NCI-H526 (cell line): ENCODE data around the gene AP2B1.

Experiments used
- DNase-seq, 2 experiments: peaks; one replicate each; lab custom pipeline; 2025; lab: John Stamatoyannopoulos, UW

AP2B1 gene

GRCh38 chr17:35630530-35631148 is 43.5 kb downstream of the AP2B1 start:
- no peak for DNase-seq

DNA sequence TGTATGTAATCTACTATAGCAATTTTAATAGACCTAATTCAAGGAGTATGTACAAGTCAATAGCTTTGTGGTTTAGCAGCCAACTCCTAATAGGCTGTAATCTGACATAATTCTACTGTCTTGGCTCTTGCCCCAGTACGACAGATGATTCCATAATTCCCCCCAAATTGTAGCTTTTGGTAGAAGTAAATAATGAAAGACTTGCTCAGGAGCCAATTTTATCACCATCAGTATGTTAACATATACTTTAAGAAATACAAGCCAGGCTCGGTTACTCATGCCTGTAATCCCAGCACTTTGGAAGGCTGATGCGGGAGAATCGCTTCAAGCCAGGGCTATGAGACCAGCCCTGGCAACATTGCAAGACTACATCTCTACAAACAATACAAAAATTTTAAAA is 53.9 kb downstream of the AP2B1 start:
- DNase-seq: no peak

- no peak for DNase-seq
Observed at GRCh38 chr17:35645923-35646322, 58.8 kb downstream of the AP2B1 start.

DNA sequence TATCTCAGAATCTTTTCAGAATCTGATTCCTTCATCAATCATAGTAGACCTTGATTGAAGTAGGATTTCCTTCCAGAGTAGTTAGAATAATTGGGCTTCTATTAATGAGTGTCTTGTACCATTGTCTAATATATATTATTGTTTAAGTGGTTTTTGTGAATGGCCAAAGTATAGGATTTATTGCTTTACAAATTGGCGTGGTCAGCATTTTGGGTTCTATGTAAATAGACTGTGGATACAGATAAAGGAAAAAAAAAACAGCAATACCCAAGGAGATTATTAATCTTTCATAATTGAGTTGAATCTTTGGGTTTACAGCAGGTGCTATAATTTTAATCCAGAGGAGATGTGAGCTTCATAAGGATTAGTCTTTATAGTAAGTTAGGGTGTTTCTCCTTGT is 64.3 kb downstream of the AP2B1 start:
- DNase-seq: no peak

DNA sequence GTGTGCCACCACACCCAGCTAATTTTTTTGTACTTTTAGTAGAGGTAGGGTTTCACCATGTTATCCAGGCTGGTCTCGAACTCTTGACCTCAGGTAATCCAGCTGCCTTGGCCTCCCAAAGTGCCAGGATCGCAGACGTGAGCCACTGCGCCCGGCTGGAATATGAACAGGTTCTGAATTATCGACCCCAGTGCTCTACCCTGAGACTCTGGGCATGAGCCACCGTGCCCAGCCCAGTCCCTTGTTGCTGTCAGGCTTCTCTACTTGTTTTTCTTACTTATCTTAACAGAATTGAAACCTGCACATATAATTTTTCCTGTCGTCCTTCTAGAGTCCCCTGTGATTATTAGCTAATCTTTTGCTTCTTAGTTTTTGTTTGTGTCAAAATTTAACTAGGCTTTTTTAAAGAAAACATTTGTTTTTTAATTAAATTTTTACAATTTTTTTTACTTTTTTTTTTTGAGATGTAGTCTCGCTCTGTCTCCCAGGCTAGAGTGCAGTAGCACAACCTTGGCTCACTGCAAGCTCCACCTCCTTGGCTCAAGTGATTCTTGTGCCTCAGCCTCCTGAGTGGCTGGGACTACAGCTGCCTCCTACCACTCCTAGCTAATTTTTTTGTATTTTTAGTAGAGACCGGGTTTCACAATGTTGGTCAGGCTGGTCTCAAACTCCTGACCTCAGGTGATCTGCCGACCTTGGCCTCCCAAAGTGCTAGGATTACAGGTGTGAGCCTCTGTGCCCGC is 66.7 kb downstream of the AP2B1 start:
- DNase-seq: no peak

GRCh38 chr17:35655303-35655702 is 68.2 kb downstream of the AP2B1 start:
- DNase-seq: no peak

DNA sequence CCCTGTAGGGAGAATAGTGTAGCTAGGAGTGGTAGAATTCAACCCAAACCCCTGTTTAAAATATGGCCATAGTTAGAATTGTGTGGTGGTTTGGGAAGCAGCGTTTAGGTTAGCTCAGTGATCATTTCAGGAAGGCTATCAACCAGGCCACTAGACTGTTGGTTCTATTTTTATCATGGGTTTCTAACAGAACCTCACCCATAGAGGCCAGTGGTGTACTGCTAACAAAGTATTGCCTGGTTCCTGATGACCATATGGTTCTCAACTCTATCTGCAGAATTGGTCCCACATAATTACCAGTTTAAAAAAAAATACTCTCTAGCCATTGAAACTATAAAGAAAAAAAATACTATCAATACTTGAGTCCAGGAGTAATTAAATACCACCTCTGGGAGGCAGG is 73.8 kb downstream of the AP2B1 start:
- DNase-seq: no peak

- no peak for DNase-seq
Observed at GRCh38 chr17:35664685-35665084, 77.6 kb downstream of the AP2B1 start.

DNA sequence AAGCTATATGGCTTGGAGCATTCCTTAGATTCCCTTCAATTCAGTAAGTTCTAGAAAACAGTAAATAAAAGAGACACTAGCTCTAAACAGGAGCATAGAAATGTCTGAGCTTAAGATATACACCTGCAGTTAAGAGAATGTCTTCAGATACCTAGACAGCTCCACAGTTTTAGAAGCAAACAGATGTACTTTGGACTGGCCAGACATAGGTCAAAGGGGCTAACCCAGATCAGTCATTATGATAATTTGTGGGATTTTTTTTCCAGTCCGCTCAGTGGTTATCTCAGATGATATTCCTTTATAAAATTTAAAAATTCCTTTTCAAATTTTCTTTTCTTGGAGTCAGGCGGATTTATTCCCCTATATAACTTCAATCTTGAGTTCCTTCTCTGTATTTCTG is 78.5 kb downstream of the AP2B1 start:
- DNase-seq: no peak

GRCh38 chr17:35666070-35666469 is 78.9 kb downstream of the AP2B1 start:
- DNase-seq: no peak

DNA sequence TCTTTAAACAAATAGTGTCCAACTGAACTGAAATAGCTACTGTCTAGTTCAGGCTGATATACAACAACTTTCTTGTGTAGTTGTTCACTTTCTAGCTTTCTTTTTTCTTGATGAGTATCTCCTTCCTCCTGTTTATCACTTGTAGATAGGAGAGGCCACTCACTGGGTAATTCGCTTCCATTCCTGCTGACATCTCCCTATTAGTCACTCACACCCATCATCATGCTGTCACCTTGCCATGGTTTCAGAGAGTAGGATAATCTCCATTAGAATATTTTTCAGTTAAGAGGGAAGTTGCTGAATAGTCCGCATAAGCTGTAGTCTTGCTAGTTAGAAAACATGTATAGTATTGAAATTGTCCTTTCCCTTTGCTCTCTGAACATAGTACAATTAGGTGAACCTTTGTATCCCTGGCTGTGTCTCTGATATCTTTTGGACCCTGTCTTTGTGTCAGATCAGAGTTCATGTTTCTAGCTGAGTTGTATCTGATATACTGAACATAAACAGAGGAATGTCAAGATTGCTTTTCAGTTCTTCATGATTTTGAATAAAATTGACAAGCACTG is 79.9 kb downstream of the AP2B1 start:
- DNase-seq: no peak

DNA sequence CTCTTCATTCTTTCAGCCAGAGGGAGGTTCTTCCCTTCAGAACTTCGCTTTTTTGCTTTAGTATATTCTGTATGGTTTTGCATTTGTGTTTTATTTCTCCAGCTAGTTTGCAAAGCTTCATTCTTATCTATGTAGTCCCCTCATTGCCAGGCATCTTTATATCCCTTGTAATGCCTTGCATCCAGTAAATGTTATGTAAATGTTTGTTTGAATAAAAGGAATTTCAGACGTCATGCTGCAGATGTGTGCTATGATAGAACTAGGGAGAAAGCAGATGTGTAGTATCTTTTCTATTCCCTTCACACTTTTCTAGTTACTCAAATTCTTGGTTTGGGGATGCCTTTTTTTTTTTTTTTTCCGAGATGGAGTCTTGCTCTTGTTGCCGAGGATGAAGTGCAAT is 81.7 kb downstream of the AP2B1 start:
- DNase-seq: no peak

DNA sequence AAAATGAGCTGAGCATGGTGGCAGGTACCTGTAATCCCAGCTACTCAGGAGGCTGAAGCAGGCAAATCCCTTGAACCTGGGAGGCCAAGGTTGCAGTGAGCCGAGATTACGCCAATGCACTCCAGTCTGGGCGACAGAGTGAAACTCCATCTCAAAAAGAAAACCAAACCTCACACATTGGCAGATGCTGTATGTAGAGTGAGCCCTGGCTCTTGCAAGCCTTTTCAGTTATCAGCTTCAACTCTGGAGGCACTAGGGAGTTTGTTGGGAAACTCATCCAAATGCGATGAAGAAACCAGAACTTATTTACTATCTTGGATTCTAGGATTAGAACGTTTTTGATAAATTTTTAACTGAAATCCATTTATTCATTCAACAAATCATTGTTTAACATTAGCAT is 87.4 kb downstream of the AP2B1 start:
- DNase-seq: no peak

- no peak for DNase-seq
Observed at GRCh38 chr17:35676441-35676840, 89.3 kb downstream of the AP2B1 start.

- DNase-seq: no peak
Observed at GRCh38 chr17:35679007-35679682, 92.0 kb downstream of the AP2B1 start.

DNA sequence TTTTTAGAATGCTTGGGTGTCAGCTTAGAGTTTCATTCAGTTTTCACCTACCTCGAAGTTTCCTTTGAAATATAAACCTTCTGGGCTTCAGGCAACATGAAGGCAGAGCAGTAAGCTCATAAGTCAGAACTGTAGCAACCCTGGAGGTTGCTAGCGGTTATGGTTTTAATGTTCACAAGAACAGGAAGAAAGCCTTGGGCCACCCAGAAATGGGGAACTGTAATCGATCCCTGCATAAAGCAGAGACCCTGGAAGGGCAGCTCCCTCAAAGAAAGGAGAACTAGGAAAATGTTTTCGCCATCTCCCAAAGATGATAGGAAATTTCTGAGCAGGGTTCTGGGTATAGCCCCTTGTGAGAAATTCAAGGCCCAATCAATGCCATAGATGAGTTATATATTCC is 96.5 kb downstream of the AP2B1 start:
- no peak for DNase-seq

- DNase-seq: no peak
Observed at GRCh38 chr17:35684055-35684802, 97.1 kb downstream of the AP2B1 start.

- no peak for DNase-seq
Observed at GRCh38 chr17:35692512-35693210, 105.5 kb downstream of the AP2B1 start.

DNA sequence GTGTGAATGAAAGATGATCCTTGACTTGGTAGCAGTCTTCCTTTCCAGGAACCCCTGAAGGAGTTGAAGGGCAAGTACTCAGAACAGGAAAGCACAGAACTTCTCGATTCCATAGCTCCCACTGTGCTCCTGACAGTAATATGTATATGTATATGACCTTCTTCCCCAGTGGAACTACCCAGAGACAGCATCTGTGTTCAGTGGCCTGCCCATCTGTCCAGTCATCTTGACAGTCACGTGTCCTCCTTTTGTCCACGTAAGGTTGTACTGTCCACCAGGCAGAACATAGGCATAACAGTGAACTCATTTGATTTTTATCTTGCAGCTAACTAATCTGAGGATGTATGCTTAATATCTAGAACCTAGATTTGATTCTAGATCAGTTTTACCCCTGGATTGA is 106.5 kb downstream of the AP2B1 start:
- no peak for DNase-seq

- no peak for DNase-seq
Observed at GRCh38 chr17:35694906-35695305, 107.8 kb downstream of the AP2B1 start.

GRCh38 chr17:35695613-35696012 is 108.5 kb downstream of the AP2B1 start:
- DNase-seq: no peak

DNA sequence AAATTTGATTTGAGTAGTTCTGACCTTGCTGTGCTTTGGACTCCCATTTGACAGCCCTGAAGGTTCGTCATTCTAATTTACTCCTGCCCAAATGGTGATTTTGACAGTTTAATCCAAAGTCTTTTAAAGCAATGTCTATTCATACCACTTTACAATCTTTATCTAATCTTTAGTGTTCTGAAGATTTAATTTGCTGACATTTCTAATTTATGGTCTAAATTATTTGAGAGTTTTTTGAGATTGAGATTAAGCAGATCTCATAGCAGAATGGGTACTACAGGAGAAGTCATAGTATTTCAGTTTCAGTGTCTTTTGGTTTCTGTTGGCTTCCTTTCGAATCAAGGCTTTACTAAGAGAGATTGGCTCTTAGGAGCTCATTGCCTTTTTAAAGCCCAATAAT is 111.7 kb downstream of the AP2B1 start:
- no peak for DNase-seq
